Bone marrow (tissue), 2 donors: ENCODE results near the gene ZNF492.
"Not testable (repeated sequence)": the region's sequence is repeated elsewhere in the genome, so short reads cannot be mapped to it uniquely, and the experiment has no call there.

Experiments
- DNase-seq, 2 donors: peaks; one replicate each; lab custom pipeline; 2025; lab: John Stamatoyannopoulos, UW

ZNF492 gene

DNA sequence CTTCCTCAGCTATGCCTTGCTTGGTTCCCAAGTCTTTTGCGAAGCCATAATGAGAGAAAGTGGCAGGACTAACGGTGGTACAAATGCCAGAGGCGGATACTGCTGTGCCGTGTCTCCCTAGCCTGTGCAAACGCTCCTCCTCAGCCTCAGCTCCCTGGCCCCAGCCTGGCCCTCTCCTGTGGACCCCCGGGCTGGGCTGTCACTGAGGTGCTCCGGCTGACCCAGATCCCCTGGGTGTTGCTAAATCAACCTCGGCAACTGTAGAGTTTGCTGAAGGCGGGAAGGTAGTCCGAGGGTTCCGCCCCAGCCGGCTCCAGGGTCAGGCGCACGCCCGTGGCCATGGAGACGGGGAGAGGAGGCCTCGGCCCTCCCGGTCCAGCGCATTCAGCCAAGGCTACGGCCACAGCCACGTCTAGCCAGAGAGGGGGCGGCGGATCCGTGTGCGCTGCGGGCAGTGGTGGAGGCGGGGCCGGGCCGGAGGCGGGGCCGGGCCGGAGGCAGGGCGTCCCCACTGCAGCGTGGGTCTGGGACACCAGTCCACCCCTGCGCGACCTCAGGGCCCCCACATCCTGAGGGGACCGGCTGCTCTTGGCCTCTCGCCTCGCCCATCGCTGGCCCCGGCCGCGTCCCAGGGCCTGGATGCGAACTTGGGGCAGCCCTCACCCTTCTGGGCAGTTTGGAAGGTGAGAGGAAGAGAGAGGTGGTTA lies 16.4 kb upstream of the ZNF492 start:
- no peak for DNase-seq

DNA sequence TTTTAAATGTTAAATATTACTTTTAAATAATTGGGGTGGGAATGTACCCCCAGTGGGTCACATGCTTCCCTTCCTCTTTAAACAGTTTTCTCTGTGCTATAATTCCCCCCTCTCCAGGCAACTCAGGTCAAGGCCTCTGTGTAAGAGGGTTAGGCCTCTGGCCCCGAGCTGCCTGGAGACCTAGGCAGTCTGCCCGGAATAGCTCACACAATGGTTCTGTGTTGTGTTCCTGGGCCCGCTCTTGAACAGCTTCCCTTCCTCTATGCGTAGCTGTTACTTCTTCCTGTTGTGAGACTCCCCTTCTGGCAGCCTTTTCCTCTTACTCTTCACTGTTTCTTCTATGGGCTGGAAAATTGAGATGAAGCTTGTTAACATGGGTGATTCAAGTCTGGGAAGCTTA lies 14.8 kb upstream of the ZNF492 start:
- DNase-seq: no peak

DNA sequence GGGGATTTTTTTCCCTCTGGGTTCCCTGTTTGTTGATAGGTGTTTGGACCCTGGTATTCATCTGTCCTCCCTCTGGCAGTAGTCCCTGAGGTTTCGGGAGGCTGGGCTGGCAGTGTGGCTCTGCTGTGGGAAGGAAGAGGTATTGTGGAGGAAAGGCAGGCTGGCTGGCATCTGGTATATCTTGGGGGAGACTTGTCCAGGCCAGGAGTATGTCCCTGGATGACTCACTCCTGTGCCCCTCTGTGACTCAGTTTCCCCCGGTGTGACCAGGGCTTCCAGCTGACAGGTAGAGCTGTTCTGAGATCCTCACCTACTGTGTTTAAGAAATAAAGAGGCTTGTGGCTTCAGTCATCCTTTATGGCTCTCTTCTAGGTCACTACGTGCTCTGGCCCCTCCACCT lies 14.2 kb upstream of the ZNF492 start:
- no peak for DNase-seq

DNA sequence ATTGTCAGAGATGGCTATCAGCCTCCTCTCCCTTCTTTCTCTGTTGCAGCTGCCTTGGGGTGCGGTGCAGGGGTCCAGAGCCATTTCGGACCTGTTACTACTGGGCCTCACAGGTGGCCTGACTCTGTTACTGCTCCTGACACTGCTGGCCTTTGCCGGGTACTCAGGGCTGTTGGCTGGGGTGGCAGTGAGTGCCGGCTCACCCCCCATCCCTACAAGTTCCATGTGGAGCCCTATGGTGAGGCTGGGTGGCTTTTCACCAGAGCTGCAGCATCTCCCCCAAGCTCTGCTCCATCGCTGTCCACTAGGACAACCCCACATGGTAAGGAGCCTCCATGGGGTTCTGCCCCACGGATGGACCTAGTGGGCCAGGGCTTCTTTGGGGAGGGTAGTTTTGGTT lies 13.7 kb upstream of the ZNF492 start:
- DNase-seq: no peak

GRCh38 chr19:22620912-22621311 lies 13.2 kb upstream of the ZNF492 start:
- DNase-seq: no peak

DNA sequence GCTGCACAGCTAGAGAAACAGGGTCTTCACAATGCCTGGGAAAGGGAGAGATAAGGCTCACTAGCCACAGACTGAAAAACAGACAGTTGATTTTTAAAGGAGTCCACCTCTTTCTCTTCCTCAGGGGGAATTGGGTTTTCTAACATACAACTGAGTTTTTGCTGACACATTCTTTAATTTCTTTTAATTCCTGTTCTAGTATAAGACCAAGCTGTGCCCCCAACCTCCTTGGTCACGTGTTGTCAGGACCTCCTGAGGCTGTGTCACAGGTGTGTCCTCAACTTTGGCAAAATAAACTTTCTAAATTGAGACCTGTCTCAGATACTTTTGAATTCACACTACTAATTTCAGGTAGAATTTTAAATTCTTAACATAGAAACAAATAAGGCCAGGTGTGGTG lies 12.1 kb upstream of the ZNF492 start:
- DNase-seq: no peak

- no peak for DNase-seq
These were observed 11.0 kb upstream of the ZNF492 start for GRCh38 chr19:22622901-22623840.

DNA sequence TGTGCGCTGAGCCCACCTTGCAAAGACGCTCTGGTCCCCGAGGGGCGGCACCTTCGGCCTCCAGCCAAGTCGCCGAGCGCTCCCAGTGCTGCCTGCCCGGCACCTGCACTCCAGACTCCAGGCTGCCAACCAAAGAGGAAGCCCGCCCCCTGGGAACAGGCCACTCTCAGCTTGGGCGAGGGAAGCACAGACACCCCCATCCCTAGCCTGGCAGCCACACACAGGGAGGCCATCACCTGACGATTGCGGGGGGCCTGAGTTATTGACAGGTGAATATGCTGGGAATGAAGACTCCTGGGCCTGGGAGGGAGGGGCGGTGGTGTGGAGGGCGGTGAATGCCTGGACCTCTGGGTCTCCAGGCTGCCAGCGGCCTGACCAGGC lies 10.3 kb upstream of the ZNF492 start:
- no peak for DNase-seq

- no peak for DNase-seq
These were observed 8.7 kb upstream of the ZNF492 start for GRCh38 chr19:22625266-22626035.

GRCh38 chr19:22627526-22627925 lies 6.6 kb upstream of the ZNF492 start:
- DNase-seq: no peak

DNA sequence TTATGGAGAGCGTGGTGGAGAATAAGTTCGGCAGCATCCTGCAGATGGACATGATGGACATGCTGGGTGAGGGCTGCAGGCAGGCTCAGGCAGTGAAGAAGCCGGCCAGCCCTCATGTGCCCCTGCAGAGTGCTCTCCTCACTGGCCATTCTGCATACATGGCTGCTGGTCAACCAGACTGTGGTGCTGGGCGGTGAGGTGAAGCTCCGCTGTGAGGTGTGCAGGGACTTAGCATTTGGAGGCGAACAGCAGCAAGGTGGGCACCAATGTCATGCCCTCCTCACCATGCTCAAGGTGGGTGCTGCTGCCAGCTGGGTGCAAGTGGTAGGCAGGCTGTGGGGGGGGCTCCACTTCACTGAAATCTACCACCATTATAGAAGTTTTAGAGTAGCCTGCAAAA lies 5.7 kb upstream of the ZNF492 start:
- no peak for DNase-seq

DNA sequence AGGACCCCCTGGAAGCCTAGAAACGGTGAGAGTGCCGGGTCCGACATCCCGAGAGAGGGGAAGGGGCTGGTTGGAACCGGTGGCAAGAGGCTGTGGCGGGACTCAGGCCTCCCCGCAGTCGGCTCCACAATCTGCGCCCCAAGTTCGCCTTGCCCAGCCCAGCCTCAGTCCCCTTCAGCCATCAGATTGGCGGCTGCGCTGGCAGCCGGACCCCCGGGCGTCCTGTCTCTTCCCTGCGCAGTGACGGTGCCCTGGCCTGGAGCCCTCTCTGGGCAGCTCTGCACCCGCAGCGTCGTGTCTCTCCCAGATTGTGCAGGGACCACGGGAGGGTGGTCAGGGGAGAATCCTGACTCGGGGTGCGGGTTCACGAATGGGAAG lies 315 bp downstream of the ZNF492 start:
- no peak for DNase-seq

GRCh38 chr19:22685493-22685892 lies 51.4 kb downstream of the ZNF492 start:
- not testable (repeated sequence) for DNase-seq

- DNase-seq: not testable (repeated sequence)
These were observed 68.5 kb downstream of the ZNF492 start for GRCh38 chr19:22702661-22703060.

DNA sequence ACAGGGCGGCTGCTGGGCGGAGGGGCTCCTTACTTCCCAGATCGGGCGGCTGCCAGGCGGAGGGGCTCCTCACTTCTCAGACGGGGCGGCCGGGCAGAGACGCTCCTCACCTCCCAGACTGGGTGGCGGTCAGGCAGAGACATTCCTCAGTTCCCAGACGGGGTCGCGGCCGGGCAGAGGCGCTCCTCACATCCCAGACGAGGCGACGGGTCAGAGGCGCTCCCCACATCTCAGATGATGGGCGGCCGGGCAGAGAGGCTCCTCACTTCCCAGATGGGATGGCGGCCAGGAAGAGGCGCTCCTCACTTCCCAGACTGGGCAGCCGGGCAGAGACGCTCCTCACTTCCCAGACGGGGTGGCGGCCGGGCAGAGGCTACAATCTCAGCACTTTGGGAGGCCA lies 69.0 kb downstream of the ZNF492 start:
- DNase-seq: not testable (repeated sequence)

DNA sequence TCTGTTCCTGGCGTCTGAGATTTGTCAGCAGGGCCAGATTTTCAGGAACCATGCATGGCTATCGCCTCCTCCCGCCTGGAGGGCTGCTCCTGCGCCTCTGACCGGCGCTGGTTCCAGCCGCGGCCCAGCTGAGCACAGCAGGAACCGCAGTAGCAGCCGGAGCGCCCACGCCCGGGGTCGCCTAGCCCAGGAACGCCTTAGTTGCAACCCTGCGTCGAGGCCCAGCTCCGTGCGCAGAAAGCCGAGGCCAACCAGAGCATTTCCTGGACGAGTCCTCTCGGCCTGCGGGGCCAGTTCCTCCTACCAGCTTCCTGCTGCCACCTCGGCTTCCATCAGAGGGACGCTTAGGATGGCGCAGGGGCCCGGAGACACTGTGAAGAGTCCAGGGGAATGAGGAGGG lies 74.9 kb downstream of the ZNF492 start:
- no peak for DNase-seq
